Ascending aorta (tissue), 2 donors: Measurements from ENCODE around the gene WDR86. TPM values are rescaled to one million over a fixed set of nuclear protein-coding genes. Genes with fewer than 3 reads are reported as not detected.
A peak's percentile ranks its signal among the peaks of the same experiment; 100 is the strongest.

ENCODE experiments used
- DNase-seq, 2 donors: peaks; one replicate each; pipeline ENCODE4 v3.0.0-alpha.2; 2019; ENCODE audit warnings: low spot score in 2 of 2
- H3K27ac ChIP-seq, 2 donors: fragments of 200-600 bp; sonication (generic); one replicate each; pipeline ENCODE4 v1.5.1; 2016 to 2017; ENCODE audit warnings: mild to moderate bottlenecking in 1 of 2
- H3K27me3 ChIP-seq: fragments of 200-600 bp; sonication (generic); one replicate; pipeline ENCODE4 v1.5.1; 2017
- H3K36me3 ChIP-seq, 2 donors: fragments of 200-600 bp; sonication (generic); one replicate each; pipeline ENCODE4 v1.5.1; 2016
- H3K4me1 ChIP-seq, 2 donors: fragments of 200-600 bp; sonication (generic); one replicate each; pipeline ENCODE4 v1.5.1; 2016 to 2017; ENCODE audit warnings: mild to moderate bottlenecking in 1 of 2
- H3K4me3 ChIP-seq, 2 donors: fragments of 200-600 bp; sonication (generic); one replicate each; pipeline ENCODE4 v1.5.1; 2016 to 2017; ENCODE audit warnings: mild to moderate bottlenecking in 1 of 2
- H3K9me3 ChIP-seq, 2 donors: fragments of 200-600 bp; sonication (generic); one replicate each; pipeline ENCODE4 v1.5.1; 2016
- CTCF ChIP-seq, 3 experiments: fragments of 200-600 bp in 2 of 3; fragments of 450-650 bp in 1 of 3; sonication (generic) in 2 of 3; IDR thresholded peaks; one replicate each; pipeline ENCODE4 v1.5.1; 2016 to 2019; ENCODE audit warnings: antibody characterized with exemption in 3 of 3, mild to moderate bottlenecking in 1 of 3, moderate library complexity in 1 of 3
- intact Hi-C: fragments of 100-400 bp; cut with DNase I; formaldehyde crosslinking; loops from one replicate; pipeline ENCODE4 v1.15.1; 2023
- total RNA-seq: library from RNA; depleted of rRNA; stranded (reverse); fragments of >200 nt; gene quantifications from one replicate; pipeline ENCODE4 v1.1.0, GENCODE V29; 2016

WDR86 gene
- total RNA-seq, 1 donor from 2014 or later: 4.0 TPM

DNA sequence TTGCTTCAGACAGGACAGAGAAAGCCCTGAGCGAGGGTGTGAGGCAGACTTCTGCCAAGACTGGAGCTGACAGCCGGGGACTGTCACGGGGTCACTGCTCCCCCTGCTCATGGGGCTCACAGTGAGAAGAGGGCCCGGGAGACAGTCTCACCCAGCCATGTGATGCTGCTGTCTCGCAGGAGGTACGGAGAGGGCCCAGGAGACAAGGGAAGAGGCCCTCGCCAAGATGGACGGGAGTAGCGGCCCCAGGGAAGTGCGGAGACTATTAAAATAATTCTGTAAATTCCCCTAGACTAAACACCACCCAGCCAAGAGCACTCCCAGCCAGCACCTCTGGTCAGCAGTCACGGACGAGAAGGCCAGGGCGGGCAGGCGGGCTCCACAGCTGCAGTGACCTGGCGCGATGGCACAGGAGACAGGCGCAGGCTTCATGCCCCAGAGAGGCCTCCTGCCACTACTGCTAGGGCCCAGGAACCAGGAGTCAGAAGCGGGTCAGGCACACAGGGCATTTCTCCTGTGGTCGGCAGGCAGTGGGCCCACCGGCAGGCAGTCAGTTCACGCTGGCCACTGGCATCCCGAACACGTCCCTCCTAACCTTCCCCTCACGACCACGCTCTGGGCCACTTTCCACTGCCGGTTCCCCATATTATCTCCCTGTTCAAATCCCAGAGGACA is 24.1 kb downstream of the WDR86 start:
- H3K4me3 ChIP-seq: no peak overlapping the region
- H3K4me1 ChIP-seq: peaks cover 0 to 18% of the 10 kb centered on the region in 2 donors
- no peak for TF ChIP-seq CTCF (IDR thresholded peaks at IDR 0.05)
- no peaks in the 10 kb centered on the region for H3K9me3 ChIP-seq
- H3K27ac ChIP-seq: peak overlapping the region; percentile 79 to 85
- DNase-seq: no peak
- intact Hi-C loops: no loop called here
- no peaks in the 10 kb centered on the region for H3K36me3 ChIP-seq
- H3K27me3 ChIP-seq: no peaks in the 10 kb centered on the region

DNA sequence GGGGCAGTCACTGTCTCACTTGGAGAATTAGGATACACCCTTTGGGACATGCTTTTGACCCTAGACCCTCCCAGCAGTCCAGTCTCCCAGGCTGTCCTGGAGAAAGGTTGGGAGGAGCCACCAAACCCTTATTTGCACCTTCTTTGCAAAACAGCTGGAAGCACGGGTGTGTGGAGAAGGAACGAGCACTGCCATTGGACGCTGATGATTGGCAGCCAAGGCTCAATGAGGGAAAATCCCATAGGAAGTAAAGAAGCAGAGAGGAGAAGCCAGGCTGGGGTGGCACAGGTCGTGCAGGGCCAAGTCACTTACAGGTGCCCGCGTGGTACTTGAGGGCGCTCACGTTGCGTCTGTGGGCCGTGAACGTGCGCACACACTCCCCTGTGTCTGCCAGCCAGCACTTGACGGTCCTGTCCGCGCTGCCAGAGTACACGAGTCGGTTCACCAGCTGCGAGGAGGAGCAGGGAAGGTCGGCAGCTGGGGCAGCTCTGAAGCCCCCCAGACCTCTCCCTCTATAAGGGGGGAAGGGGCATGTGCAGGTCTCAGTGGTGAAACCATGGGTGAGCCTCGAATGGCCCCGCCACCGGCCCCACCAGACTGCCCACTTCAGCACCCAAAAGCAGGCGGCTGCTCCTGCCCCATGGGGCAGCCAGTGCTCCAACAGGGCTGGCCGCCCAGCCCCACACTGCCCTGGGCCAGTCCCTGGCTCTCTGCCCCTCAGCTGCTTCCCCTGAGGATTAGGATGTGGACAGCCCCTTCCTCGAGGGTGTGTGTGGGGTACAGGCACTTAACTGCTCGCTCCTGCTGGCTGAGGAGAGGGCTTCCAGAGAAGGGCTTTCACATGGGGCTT is 24.8 kb downstream of the WDR86 start:
- DNase-seq: no peak
- intact Hi-C loops: no loop called here
- no peaks in the 10 kb centered on the region for H3K36me3 ChIP-seq
- H3K27ac ChIP-seq: peak overlapping the region; percentile 79 to 85
- H3K27me3 ChIP-seq: no peaks in the 10 kb centered on the region
- no peak for TF ChIP-seq CTCF (IDR thresholded peaks at IDR 0.05)
- no peaks in the 10 kb centered on the region for H3K9me3 ChIP-seq
- peaks cover 0 to 18% of the 10 kb centered on the region in 2 donors for H3K4me1 ChIP-seq
- no peak overlapping the region for H3K4me3 ChIP-seq

GRCh38 chr7:151384352-151384697 is 25.5 kb downstream of the WDR86 start:
- Histone ChIP-seq H3K4me3 (no peak overlapping the region), H3K9me3 (no peaks in the 10 kb centered on the region), H3K4me1 (peaks cover 0 to 18% of the 10 kb centered on the region in 2 donors), H3K27ac (no peak overlapping the region), H3K36me3 (no peaks in the 10 kb centered on the region), H3K27me3 (no peaks in the 10 kb centered on the region)
- intact Hi-C loops: no loop called here
- no peak for DNase-seq
- no peak for TF ChIP-seq CTCF (IDR thresholded peaks at IDR 0.05)

GRCh38 chr7:151383638-151384351 is 26.0 kb downstream of the WDR86 start:
- TF ChIP-seq CTCF (IDR thresholded peaks at IDR 0.05): no peak
- H3K27ac ChIP-seq: no peak overlapping the region
- no peaks in the 10 kb centered on the region for H3K27me3 ChIP-seq

DNA sequence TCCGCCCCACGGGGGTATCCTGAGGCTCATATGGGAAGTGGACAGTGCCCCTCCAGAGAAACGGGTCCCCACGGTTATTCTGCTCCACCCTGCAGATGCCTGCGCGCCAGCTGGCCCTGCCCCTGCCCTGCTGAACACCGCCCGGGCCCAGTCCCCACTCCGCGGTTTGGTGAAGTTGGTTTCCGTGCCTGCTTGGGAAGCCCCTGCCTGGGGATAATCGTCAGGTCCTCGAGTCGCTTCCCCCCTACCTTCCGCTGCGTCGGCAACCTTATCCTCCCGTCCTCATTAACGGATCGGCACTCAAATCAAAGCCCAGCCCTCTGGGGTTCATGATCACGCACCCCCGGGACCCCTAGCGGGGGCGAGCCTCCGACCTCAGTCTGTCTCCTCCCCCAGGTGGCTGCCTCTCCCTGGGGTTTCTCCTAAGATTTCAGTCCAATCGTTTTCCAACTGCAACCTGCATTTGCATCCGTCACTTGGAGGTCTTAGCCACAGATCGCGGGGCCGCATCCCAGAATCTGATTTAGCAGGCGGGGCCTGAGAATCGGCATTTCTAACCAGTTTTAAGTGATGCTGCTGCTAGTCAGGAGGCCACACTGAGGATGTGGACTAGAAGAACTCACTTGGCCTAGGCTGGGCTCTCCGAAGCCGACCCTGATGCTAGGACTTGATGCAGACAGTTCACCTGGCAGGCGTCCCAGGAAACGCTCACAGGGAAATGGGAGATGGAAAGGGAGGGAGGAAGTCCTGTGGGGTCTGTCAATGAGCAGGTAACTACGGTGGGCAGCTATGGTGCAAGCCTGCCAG is 27.6 kb downstream of the WDR86 start:
- Histone ChIP-seq H3K4me1 (peaks cover 0 to 18% of the 10 kb centered on the region in 2 donors), H3K9me3 (no peaks in the 10 kb centered on the region), H3K36me3 (peaks cover 4 to 15% of the 10 kb centered on the region in 2 donors), H3K27me3 (no peaks in the 10 kb centered on the region), H3K4me3 (peak overlapping the region in 1 of 2 donors; percentile 65), H3K27ac (no peak overlapping the region)
- no peak for DNase-seq
- intact Hi-C loops: no loop called here
- TF ChIP-seq CTCF (IDR thresholded peaks at IDR 0.05): no peak

More at GRCh38 chr7:151383638-151384351, 26.0 kb downstream of the WDR86 start:
- no peaks in the 10 kb centered on the region for H3K36me3 ChIP-seq
- no peaks in the 10 kb centered on the region for H3K9me3 ChIP-seq
- H3K4me1 ChIP-seq: peaks cover 0 to 18% of the 10 kb centered on the region in 2 donors
- H3K4me3 ChIP-seq: no peak overlapping the region
- intact Hi-C loops: no loop called here
- DNase-seq: no peak
